GM15510 (cell line): ENCODE results near the gene FST.

Experiments
- POLR2A ChIP-seq: IDR thresholded peaks from 3 replicates; pipeline ENCODE4 v1.6.1; 2011; ENCODE audit warnings: borderline replicate concordance; ENCODE audit not compliant: insufficient read length; ENCODE audit errors: extremely low read depth

The FST gene

GRCh38 chr5:53463909-53464621 lies 16.4 kb upstream of the FST start:
- TF ChIP-seq POLR2A = no peak

- no peak for TF ChIP-seq POLR2A
Measured at GRCh38 chr5:53464722-53465121, 15.7 kb upstream of the FST start.

GRCh38 chr5:53469946-53470687 lies 10.3 kb upstream of the FST start:
- TF ChIP-seq POLR2A = no peak

- no peak for TF ChIP-seq POLR2A
Measured at GRCh38 chr5:53472279-53472678, 8.2 kb upstream of the FST start.

GRCh38 chr5:53472720-53473510 lies 7.5 kb upstream of the FST start:
- TF ChIP-seq POLR2A = no peak

- TF ChIP-seq POLR2A = no peak
Measured at GRCh38 chr5:53473633-53474032, 6.8 kb upstream of the FST start.

GRCh38 chr5:53475320-53475719 lies 5.1 kb upstream of the FST start:
- no peak for TF ChIP-seq POLR2A

GRCh38 chr5:53476019-53476418 lies 4.4 kb upstream of the FST start:
- no peak for TF ChIP-seq POLR2A

- no peak for TF ChIP-seq POLR2A
Measured at GRCh38 chr5:53476531-53477480, 3.6 kb upstream of the FST start.

- TF ChIP-seq POLR2A = no peak
Measured at GRCh38 chr5:53478411-53479044, 1.9 kb upstream of the FST start.

GRCh38 chr5:53479045-53479589 lies 1.3 kb upstream of the FST start:
- no peak for TF ChIP-seq POLR2A

GRCh38 chr5:53479590-53480415 lies 626 bp upstream of the FST start:
- no peak for TF ChIP-seq POLR2A
